CD4-positive, alpha-beta T cell treated with Interleukin-2 at 100 ng/mL for 4 hours (primary cell): ENCODE measurements around the gene HOXB4.

ENCODE experiments used
- DNase-seq: peaks from one replicate; pipeline ENCODE4 v3.0.0-alpha.2; 2020; ENCODE audit warnings: low spot score

HOXB4 gene

GRCh38 chr17:48559122-48559839 lies 18.9 kb downstream of the HOXB4 start:
- DNase-seq: no peak

GRCh38 chr17:48558831-48559121 lies 19.4 kb downstream of the HOXB4 start:
- no peak for DNase-seq

- no peak for DNase-seq
Observed at GRCh38 chr17:48558057-48558830, 19.9 kb downstream of the HOXB4 start.

GRCh38 chr17:48556576-48557401 lies 21.4 kb downstream of the HOXB4 start:
- DNase-seq: no peak

- DNase-seq: no peak
Observed at GRCh38 chr17:48556229-48556575, 21.9 kb downstream of the HOXB4 start.

- DNase-seq: no peak
Observed at GRCh38 chr17:48555258-48556228, 22.6 kb downstream of the HOXB4 start.

- DNase-seq: no peak
Observed at GRCh38 chr17:48554412-48555257, 23.5 kb downstream of the HOXB4 start.

GRCh38 chr17:48553826-48554225 lies 24.3 kb downstream of the HOXB4 start:
- DNase-seq: no peak

GRCh38 chr17:48553190-48553547 lies 25.0 kb downstream of the HOXB4 start:
- no peak for DNase-seq

GRCh38 chr17:48552466-48553189 lies 25.5 kb downstream of the HOXB4 start:
- DNase-seq: no peak

- DNase-seq: no peak
Observed at GRCh38 chr17:48551596-48552465, 26.3 kb downstream of the HOXB4 start.

GRCh38 chr17:48551214-48551555 lies 27.0 kb downstream of the HOXB4 start:
- DNase-seq: no peak

- DNase-seq: no peak
Observed at GRCh38 chr17:48550502-48551213, 27.5 kb downstream of the HOXB4 start.

- DNase-seq: no peak
Observed at GRCh38 chr17:48549914-48550501, 28.1 kb downstream of the HOXB4 start.

- no peak for DNase-seq
Observed at GRCh38 chr17:48549281-48549630, 28.9 kb downstream of the HOXB4 start.

GRCh38 chr17:48548523-48549280 lies 29.4 kb downstream of the HOXB4 start:
- no peak for DNase-seq

- peak; percentile 65 for DNase-seq
Observed at GRCh38 chr17:48547808-48548522, 30.2 kb downstream of the HOXB4 start.
